ENCODE results near the gene DGKE.

The DGKE gene

DNA sequence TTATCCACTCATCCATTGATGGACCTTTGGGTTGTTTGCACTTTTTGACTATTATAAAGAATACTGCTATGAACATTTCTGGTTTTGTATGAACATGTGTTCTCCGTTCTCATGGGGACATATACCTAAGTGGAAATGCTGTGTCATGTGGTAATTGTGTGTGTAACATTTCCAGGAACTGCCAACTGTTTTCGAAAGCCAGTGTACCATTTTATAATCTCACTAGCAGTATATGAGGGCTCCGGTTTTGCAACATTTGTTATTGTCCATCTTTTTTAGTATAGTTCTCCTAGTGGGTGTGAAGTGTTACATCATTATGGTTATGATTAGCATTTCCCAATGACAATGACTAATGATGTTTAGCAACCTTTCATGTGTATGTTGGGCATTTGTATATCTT lies 85.0 kb downstream of the DGKE start:
- DNase-seq: no peak
